GM18502 (cell line): Measurements from ENCODE around the gene CAND2.
"Not testable (repeated sequence)": the region's sequence is repeated elsewhere in the genome, so short reads cannot be mapped to it uniquely, and the experiment has no call there.

Source experiments
- ATAC-seq: cut with Tn5 transposase; IDR thresholded peaks from one replicate; pipeline ENCODE4 v1.9.1; 2021; ENCODE audit warnings: mild to moderate bottlenecking; ENCODE audit not compliant: unreplicated experiment, poor library complexity

The CAND2 gene

GRCh38 chr3:12769761-12770160 is 26.7 kb upstream of the CAND2 start:
- ATAC-seq: no peak

- no peak for ATAC-seq
Measured at GRCh38 chr3:12771236-12771635, 25.2 kb upstream of the CAND2 start.

GRCh38 chr3:12772462-12772861 is 24.0 kb upstream of the CAND2 start:
- ATAC-seq: no peak

- ATAC-seq: no peak
Measured at GRCh38 chr3:12773030-12773709, 23.3 kb upstream of the CAND2 start.

- ATAC-seq: no peak
Measured at GRCh38 chr3:12773710-12774086, 22.8 kb upstream of the CAND2 start.

- no peak for ATAC-seq
Measured at GRCh38 chr3:12774619-12775018, 21.9 kb upstream of the CAND2 start.

GRCh38 chr3:12775226-12775625 is 21.3 kb upstream of the CAND2 start:
- ATAC-seq: no peak

- ATAC-seq: not testable (repeated sequence)
Measured at GRCh38 chr3:12775970-12776369, 20.5 kb upstream of the CAND2 start.

GRCh38 chr3:12777171-12777570 is 19.3 kb upstream of the CAND2 start:
- ATAC-seq: no peak

- ATAC-seq: no peak
Measured at GRCh38 chr3:12780751-12781150, 15.7 kb upstream of the CAND2 start.

- ATAC-seq: no peak
Measured at GRCh38 chr3:12782172-12782815, 14.2 kb upstream of the CAND2 start.

GRCh38 chr3:12785096-12785495 is 11.4 kb upstream of the CAND2 start:
- no peak for ATAC-seq

- ATAC-seq: not testable (repeated sequence)
Measured at GRCh38 chr3:12787346-12787745, 9.1 kb upstream of the CAND2 start.

- not testable (repeated sequence) for ATAC-seq
Measured at GRCh38 chr3:12787967-12788690, 8.4 kb upstream of the CAND2 start.

- ATAC-seq: no peak
Measured at GRCh38 chr3:12791430-12791829, 5.0 kb upstream of the CAND2 start.

- no peak for ATAC-seq
Measured at GRCh38 chr3:12793701-12794100, 2.8 kb upstream of the CAND2 start.

GRCh38 chr3:12797124-12797891 is 828 bp downstream of the CAND2 start:
- no peak for ATAC-seq

GRCh38 chr3:12797892-12798558 is 1.5 kb downstream of the CAND2 start:
- ATAC-seq: no peak

- no peak for ATAC-seq
Measured at GRCh38 chr3:12798559-12799179, 2.2 kb downstream of the CAND2 start.
